ENCODE measurements around the gene OSCAR. TPM values are rescaled to one million over a fixed set of nuclear protein-coding genes. Genes with fewer than 3 reads are reported as not detected.

Gene OSCAR
- total RNA-seq, 4 donors from 2014 or later = 0.70 to 1.7 TPM; not detected in 2

GRCh38 chr19:54123682-54124081 is 23.1 kb upstream of the OSCAR start:
- H3K9me3 ChIP-seq = no peaks in the 10 kb centered on the region
- H3K4me1 ChIP-seq = no peaks in the 10 kb centered on the region
- H3K4me3 ChIP-seq = no peak overlapping the region
- no peak overlapping the region for H3K27ac ChIP-seq
- H3K27me3 ChIP-seq = no peaks in the 10 kb centered on the region
- no peak for DNase-seq
- TF ChIP-seq CTCF (IDR thresholded peaks at IDR 0.05) (no peak), POLR2A (IDR thresholded peaks at IDR 0.05) (no peak)
- peaks cover 0 to 97% (median 0%) of the 10 kb centered on the region in 3 donors for H3K36me3 ChIP-seq

- Histone ChIP-seq H3K36me3 (peaks cover 0 to 79% (median 0%) of the 10 kb centered on the region in 3 donors), H3K4me1 (peaks cover 0 to 11% (median 3%) of the 10 kb centered on the region in 4 donors), H3K4me3 (no peak overlapping the region), H3K27ac (no peak overlapping the region), H3K9me3 (no peaks in the 10 kb centered on the region), H3K27me3 (no peaks in the 10 kb centered on the region)
- TF ChIP-seq CTCF (IDR thresholded peaks at IDR 0.05) = no peak
- TF ChIP-seq POLR2A (IDR thresholded peaks at IDR 0.05) = no peak
- DNase-seq = peak in 2 of 3 donors; percentile 62 to 75
Observed at GRCh38 chr19:54121259-54121658, 20.7 kb upstream of the OSCAR start.

- H3K4me1 ChIP-seq = peaks cover 0 to 31% (median 14%) of the 10 kb centered on the region in 4 donors
- H3K27me3 ChIP-seq = no peaks in the 10 kb centered on the region
- peak; percentile 95 to 99 (median 99) for DNase-seq
- H3K9me3 ChIP-seq = no peaks in the 10 kb centered on the region
- no peak for TF ChIP-seq CTCF (IDR thresholded peaks at IDR 0.05)
- peak; percentile 50 to 55 for TF ChIP-seq POLR2A (IDR thresholded peaks at IDR 0.05)
- H3K4me3 ChIP-seq = peak within 1 kb of the TSS; percentile 64 to 81 (median 72)
- peaks cover 0 to 37% (median 0%) of the 10 kb centered on the region in 3 donors for H3K36me3 ChIP-seq
- peak within 1 kb of the TSS; percentile 76 to 91 (median 86) for H3K27ac ChIP-seq
Observed at GRCh38 chr19:54115109-54116063, 14.8 kb upstream of the OSCAR start, which contains the start of the genes PRPF31 and TFPT. Gene PRPF31 (plus strand): TSS chr19:54115754. CDS start chr19:54118279, 2,525 bp downstream. Gene TFPT (minus strand): TSS chr19:54115657. CDS start chr19:54115269, 388 bp downstream.

GRCh38 chr19:54114340-54115108 is 13.9 kb upstream of the OSCAR start:
- Histone ChIP-seq H3K9me3 (no peaks in the 10 kb centered on the region), H3K4me1 (peaks cover 0 to 31% (median 14%) of the 10 kb centered on the region in 4 donors), H3K4me3 (peak overlapping the region; percentile 64 to 81 (median 72)), H3K27me3 (no peaks in the 10 kb centered on the region), H3K27ac (peak overlapping the region; percentile 76 to 91 (median 86)), H3K36me3 (peaks cover 0 to 37% (median 0%) of the 10 kb centered on the region in 3 donors)
- no peak for TF ChIP-seq CTCF (IDR thresholded peaks at IDR 0.05)
- no peak for TF ChIP-seq POLR2A (IDR thresholded peaks at IDR 0.05)
- DNase-seq = peak; percentile 56 to 78 (median 72)

GRCh38 chr19:54109651-54110050 is 9.0 kb upstream of the OSCAR start:
- Histone ChIP-seq H3K4me1 (peaks cover 0 to 16% (median 6%) of the 10 kb centered on the region in 4 donors), H3K4me3 (no peak overlapping the region), H3K27ac (no peak overlapping the region), H3K27me3 (no peaks in the 10 kb centered on the region), H3K9me3 (no peaks in the 10 kb centered on the region), H3K36me3 (peaks cover 0 to 66% (median 0%) of the 10 kb centered on the region in 3 donors)
- TF ChIP-seq POLR2A (IDR thresholded peaks at IDR 0.05) (no peak), CTCF (IDR thresholded peaks at IDR 0.05) (no peak)
- DNase-seq = no peak
